RWPE2 (cell line): Measurements from ENCODE around the gene ELAPOR2.
"Not testable (repeated sequence)": the region's sequence is repeated elsewhere in the genome, so short reads cannot be mapped to it uniquely, and the experiment has no call there.

Source experiments
- ATAC-seq: fragments of 200-7000 bp; cut with Tn5 transposase; 3 replicates; pipeline ENCODE4 v1.9.1; 2021; ENCODE audit warnings: low read depth
- DNase-seq: peaks from one replicate; pipeline ENCODE4 v3.0.0-alpha.2; 2020; ENCODE audit warnings: low spot score
- H3K27ac ChIP-seq: fragments of 450-650 bp; 2 replicates; pipeline ENCODE4 v1.5.1; 2017; ENCODE audit warnings: mild to moderate bottlenecking; ENCODE audit not compliant: poor library complexity, severe bottlenecking
- H3K27me3 ChIP-seq: fragments of 250-450 bp; sonication (Bioruptor Pico); 2 replicates; pipeline ENCODE4 v1.5.1; 2021; ENCODE audit warnings: mild to moderate bottlenecking, moderate library complexity; ENCODE audit not compliant: insufficient read depth, poor library complexity, severe bottlenecking
- H3K36me3 ChIP-seq: fragments of 250-450 bp; sonication (Bioruptor Pico); 2 replicates; pipeline ENCODE4 v1.5.1; 2020; ENCODE audit warnings: low read depth, mild to moderate bottlenecking, moderate library complexity
- H3K4me1 ChIP-seq: fragments of 250-450 bp; sonication (Bioruptor Pico); 2 replicates; pipeline ENCODE4 v1.5.1; 2021; ENCODE audit warnings: mild to moderate bottlenecking, moderate library complexity; ENCODE audit not compliant: insufficient read depth, poor library complexity, severe bottlenecking
- H3K4me3 ChIP-seq: fragments of 250-450 bp; sonication (Bioruptor Pico); 2 replicates; pipeline ENCODE4 v1.5.1; 2021; ENCODE audit warnings: mild to moderate bottlenecking, moderate library complexity; ENCODE audit not compliant: severe bottlenecking
- H3K9me3 ChIP-seq: fragments of 250-450 bp; sonication (Bioruptor Pico); 2 replicates; pipeline ENCODE4 v1.5.1; 2021; ENCODE audit warnings: mild to moderate bottlenecking, moderate library complexity; ENCODE audit not compliant: severe bottlenecking
- CTCF ChIP-seq: fragments of 450-650 bp; IDR thresholded peaks from one replicate; pipeline ENCODE4 v1.5.1; 2017; ENCODE audit warnings: mild to moderate bottlenecking, moderate library complexity; ENCODE audit not compliant: poor library complexity, severe bottlenecking

Gene ELAPOR2

GRCh38 chr7:87058744-87059524 is 520 bp downstream of the ELAPOR2 start:
- ATAC-seq (peak; percentile 67), DNase-seq (no peak)
- no peaks in the 10 kb centered on the region for H3K27me3 ChIP-seq
- TF ChIP-seq CTCF, result no peak
- peak overlapping the region; percentile 86 for H3K4me3 ChIP-seq
- no peak overlapping the region for H3K27ac ChIP-seq
- H3K4me1 ChIP-seq, result no peaks in the 10 kb centered on the region
- no peaks in the 10 kb centered on the region for H3K36me3 ChIP-seq
- no peaks in the 10 kb centered on the region for H3K9me3 ChIP-seq

- ATAC-seq, result no peak
- TF ChIP-seq CTCF, result no peak
- no peak for DNase-seq
Observed at GRCh38 chr7:87057210-87057609, 2.2 kb downstream of the ELAPOR2 start.

GRCh38 chr7:87056346-87056745 is 3.1 kb downstream of the ELAPOR2 start:
- no peak overlapping the region for H3K4me3 ChIP-seq
- no peaks in the 10 kb centered on the region for H3K4me1 ChIP-seq
- ATAC-seq (no peak), DNase-seq (no peak)
- no peak for TF ChIP-seq CTCF
- no peaks in the 10 kb centered on the region for H3K36me3 ChIP-seq
- no peaks in the 10 kb centered on the region for H3K27me3 ChIP-seq
- no peak overlapping the region for H3K27ac ChIP-seq
- H3K9me3 ChIP-seq, result no peaks in the 10 kb centered on the region

More at GRCh38 chr7:87057210-87057609, 2.2 kb downstream of the ELAPOR2 start:
- H3K36me3 ChIP-seq, result no peaks in the 10 kb centered on the region
- no peaks in the 10 kb centered on the region for H3K27me3 ChIP-seq
- H3K4me3 ChIP-seq, result no peak overlapping the region
- no peaks in the 10 kb centered on the region for H3K9me3 ChIP-seq
- H3K27ac ChIP-seq, result no peak overlapping the region
- H3K4me1 ChIP-seq, result no peaks in the 10 kb centered on the region

- no peak overlapping the region for H3K4me3 ChIP-seq
- TF ChIP-seq CTCF, result no peak
- no peaks in the 10 kb centered on the region for H3K27me3 ChIP-seq
- H3K4me1 ChIP-seq, result no peaks in the 10 kb centered on the region
- no peaks in the 10 kb centered on the region for H3K9me3 ChIP-seq
- no peak for DNase-seq
- H3K36me3 ChIP-seq, result no peaks in the 10 kb centered on the region
- H3K27ac ChIP-seq, result no peak overlapping the region
- no peak for ATAC-seq
Observed at GRCh38 chr7:87048839-87049238, 10.6 kb downstream of the ELAPOR2 start.

GRCh38 chr7:87046456-87046855 is 13.0 kb downstream of the ELAPOR2 start:
- DNase-seq (no peak), ATAC-seq (no peak)
- H3K4me1 ChIP-seq, result no peaks in the 10 kb centered on the region
- H3K9me3 ChIP-seq, result no peaks in the 10 kb centered on the region
- no peaks in the 10 kb centered on the region for H3K36me3 ChIP-seq
- H3K27ac ChIP-seq, result no peak overlapping the region
- no peak for TF ChIP-seq CTCF
- H3K4me3 ChIP-seq, result no peak overlapping the region
- H3K27me3 ChIP-seq, result no peaks in the 10 kb centered on the region

DNA sequence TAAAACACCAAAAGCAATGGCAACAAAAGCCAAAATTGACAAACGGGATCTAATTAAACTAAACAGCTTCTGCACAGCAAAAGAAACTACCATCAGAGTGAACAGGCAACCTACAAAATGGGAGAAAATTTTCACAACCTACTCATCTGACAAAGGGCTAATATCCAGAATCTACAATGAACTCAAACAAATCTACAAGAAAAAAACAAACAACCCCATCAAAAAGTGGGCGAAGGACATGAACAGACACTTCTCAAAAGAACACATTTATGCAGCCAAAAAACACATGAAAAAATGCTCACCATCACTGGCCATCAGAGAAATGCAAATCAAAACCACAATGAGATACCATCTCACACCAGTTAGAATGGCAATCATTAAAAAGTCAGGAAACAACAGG is 14.7 kb downstream of the ELAPOR2 start:
- H3K27me3 ChIP-seq, H3K4me3 ChIP-seq, H3K36me3 ChIP-seq, ATAC-seq, H3K27ac ChIP-seq, DNase-seq, H3K4me1 ChIP-seq, H3K9me3 ChIP-seq: not testable (repeated sequence)

GRCh38 chr7:87041586-87041985 is 17.9 kb downstream of the ELAPOR2 start:
- H3K9me3 ChIP-seq, H3K27me3 ChIP-seq: not testable (repeated sequence)

More at GRCh38 chr7:87041586-87041985, 17.9 kb downstream of the ELAPOR2 start:
- DNase-seq, H3K4me3 ChIP-seq, H3K36me3 ChIP-seq, H3K27ac ChIP-seq, ATAC-seq: not testable (repeated sequence)
- H3K4me1 ChIP-seq, result peaks cover 13% of the 10 kb centered on the region
